H9 (cell line): ENCODE data around the gene ENPP7. TPM values are rescaled to one million over a fixed set of nuclear protein-coding genes. Genes with fewer than 3 reads are reported as not detected.

Source experiments
- DNase-seq: peaks from one replicate; pipeline ENCODE4 v3.0.0-alpha.2; 2017
- H2AFZ ChIP-seq: one replicate; pipeline ENCODE4 v1.6.1; 2013; ENCODE audit warnings: mild to moderate bottlenecking, low read length, control low read depth, moderate library complexity
- H2AK5ac ChIP-seq: 2 replicates; pipeline ENCODE4 v1.6.1; 2013; ENCODE audit warnings: low read length, control low read depth, mixed read lengths; ENCODE audit not compliant: insufficient read length
- H2BK120ac ChIP-seq: one replicate; pipeline ENCODE4 v1.6.1; 2013; ENCODE audit warnings: low read depth, mild to moderate bottlenecking, low read length, control low read depth, inconsistent platforms; ENCODE audit not compliant: poor library complexity, severe bottlenecking
- H2BK12ac ChIP-seq: 2 replicates; pipeline ENCODE4 v1.6.1; 2013; ENCODE audit warnings: low read length, control low read depth, mixed read lengths, low read depth; ENCODE audit not compliant: insufficient read length
- H2BK15ac ChIP-seq: 2 replicates; pipeline ENCODE4 v1.6.1; 2013; ENCODE audit warnings: low read depth, low read length, control low read depth
- H2BK20ac ChIP-seq: one replicate; pipeline ENCODE4 v1.6.1; 2013; ENCODE audit warnings: low read depth, mild to moderate bottlenecking, low read length, control low read depth, inconsistent platforms; ENCODE audit not compliant: poor library complexity, severe bottlenecking
- H2BK5ac ChIP-seq: 2 replicates; pipeline ENCODE4 v1.6.1; 2013; ENCODE audit warnings: low read length, control low read depth, mixed read lengths; ENCODE audit not compliant: insufficient read length
- H3K14ac ChIP-seq: 2 replicates; pipeline ENCODE4 v1.6.1; 2013; ENCODE audit warnings: low read length, control low read depth; ENCODE audit not compliant: insufficient read depth
- H3K18ac ChIP-seq: 2 replicates; pipeline ENCODE4 v1.6.1; 2013; ENCODE audit warnings: low read depth, mild to moderate bottlenecking, mixed read lengths, low read length, control low read depth; ENCODE audit not compliant: insufficient read length
- H3K23ac ChIP-seq: 2 replicates; pipeline ENCODE4 v1.6.1; 2013; ENCODE audit warnings: low read length, control low read depth, mixed read lengths, low read depth; ENCODE audit not compliant: insufficient read length
- H3K23me2 ChIP-seq: 2 replicates; pipeline ENCODE4 v1.6.1; 2013; ENCODE audit warnings: low read depth, mild to moderate bottlenecking, mixed read lengths, low read length, control low read depth; ENCODE audit not compliant: insufficient read length, poor library complexity, severe bottlenecking
- H3K27ac ChIP-seq: 2 replicates; pipeline ENCODE4 v1.5.1; 2013; ENCODE audit warnings: low read length, control low read depth, mixed read lengths, low read depth; ENCODE audit not compliant: insufficient read length
- H3K27me3 ChIP-seq: 2 replicates; pipeline ENCODE4 v1.6.1; 2013; ENCODE audit warnings: low read length, control low read depth, inconsistent platforms; ENCODE audit not compliant: insufficient read depth
- H3K4ac ChIP-seq: 2 replicates; pipeline ENCODE4 v1.6.1; 2013; ENCODE audit warnings: low read depth, mild to moderate bottlenecking, control low read depth, inconsistent platforms, low read length, moderate library complexity
- H3K4me1 ChIP-seq: 2 replicates; pipeline ENCODE4 v1.6.1; 2013; ENCODE audit warnings: low read length, control low read depth, inconsistent platforms; ENCODE audit not compliant: insufficient read depth
- H3K4me2 ChIP-seq: 2 replicates; pipeline ENCODE4 v1.6.1; 2013; ENCODE audit warnings: low read length, control low read depth, mixed read lengths; ENCODE audit not compliant: insufficient read length, insufficient read depth
- H3K56ac ChIP-seq: 2 replicates; pipeline ENCODE4 v1.6.1; 2013; ENCODE audit warnings: low read depth, mild to moderate bottlenecking, mixed read lengths, low read length, control low read depth; ENCODE audit not compliant: insufficient read length
- H3K79me1 ChIP-seq: 2 replicates; pipeline ENCODE4 v1.6.1; 2013; ENCODE audit warnings: low read depth, mild to moderate bottlenecking, moderate library complexity, low read length, control low read depth, inconsistent platforms; ENCODE audit not compliant: insufficient read depth, poor library complexity, severe bottlenecking
- H3K79me2 ChIP-seq: 2 replicates; pipeline ENCODE4 v1.6.1; 2013; ENCODE audit warnings: low read length, control low read depth, inconsistent platforms; ENCODE audit not compliant: insufficient read depth
- H3K9ac ChIP-seq: 2 replicates; pipeline ENCODE4 v1.6.1; 2013; ENCODE audit warnings: low read length, control low read depth, mixed read lengths; ENCODE audit not compliant: insufficient read length; ENCODE audit errors: extremely low read depth
- H3K9me3 ChIP-seq: one replicate; pipeline ENCODE4 v1.6.1; 2013; ENCODE audit warnings: low read depth, low read length, inconsistent platforms; ENCODE audit not compliant: control insufficient read depth
- H3T11ph ChIP-seq: one replicate; pipeline ENCODE4 v1.6.1; 2013; ENCODE audit warnings: mild to moderate bottlenecking, low read length, control low read depth, inconsistent platforms
- H4K20me1 ChIP-seq: one replicate; pipeline ENCODE4 v1.6.1; 2013; ENCODE audit not compliant: control insufficient read depth, insufficient read length, insufficient read depth
- H4K5ac ChIP-seq: 2 replicates; pipeline ENCODE4 v1.6.1; 2013; ENCODE audit warnings: low read depth, mild to moderate bottlenecking, mixed read lengths, low read length, control low read depth; ENCODE audit not compliant: insufficient read length
- H4K8ac ChIP-seq: replicated peaks from 2 replicates; pipeline ENCODE4 v1.6.1; 2013; ENCODE audit warnings: low read length, control low read depth, mixed read lengths, low read depth; ENCODE audit not compliant: insufficient read length
- H4K91ac ChIP-seq: 2 replicates; pipeline ENCODE4 v1.6.1; 2013; ENCODE audit warnings: low read depth, mild to moderate bottlenecking, moderate library complexity, mixed read lengths, low read length, control low read depth; ENCODE audit not compliant: insufficient read length
- H3K27ac Mint-ChIP-seq, 3 experiments: 2 replicates in 2 of 3; 3 replicates in 1 of 3; pipeline ENCODE4 v1.8.0; 2020 to 2021; ENCODE audit warnings: mixed read lengths in 3 of 3, mild to moderate bottlenecking in 1 of 3, moderate library complexity in 1 of 3
- H3K27me3 Mint-ChIP-seq: 2 replicates; pipeline ENCODE4 v1.8.0; 2021; ENCODE audit warnings: low read depth, mild to moderate bottlenecking, moderate library complexity, mixed read lengths
- H3K36me3 Mint-ChIP-seq, 3 experiments: 2 replicates in 2 of 3; 3 replicates in 1 of 3; pipeline ENCODE4 v1.8.0; 2020 to 2021; ENCODE audit warnings: low read depth in 3 of 3, mixed read lengths in 3 of 3; ENCODE audit not compliant: insufficient read depth in 1 of 3
- H3K4me1 Mint-ChIP-seq, 2 experiments: 2 replicates each; pipeline ENCODE4 v1.8.0; 2020; ENCODE audit warnings: mixed read lengths in 2 of 2
- H3K4me3 Mint-ChIP-seq, 2 experiments: 2 replicates in 1 of 2; 3 replicates in 1 of 2; pipeline ENCODE4 v1.8.0; 2020 to 2021; ENCODE audit warnings: mild to moderate bottlenecking in 2 of 2, mixed read lengths in 2 of 2, moderate library complexity in 1 of 2
- H3K9me3 Mint-ChIP-seq, 2 experiments: 2 replicates in 1 of 2; 3 replicates in 1 of 2; pipeline ENCODE4 v1.8.0; 2020; ENCODE audit warnings: mild to moderate bottlenecking in 2 of 2, mixed read lengths in 2 of 2, moderate library complexity in 1 of 2
- CTCF ChIP-seq: fragments of 200-600 bp; sonication (generic); conservative IDR thresholded peaks from 3 replicates; pipeline ENCODE4 v1.8.0; 2021; ENCODE audit warnings: antibody characterized with exemption, mild to moderate bottlenecking
- WGBS: extraction: QIAGEN DNeasy Blood & Tissue Kit; methylation state at CpG from one replicate; pipeline ENCODE4 v1.1.7; 2013; ENCODE audit warnings: missing lambda C conversion rate, low lambda C conversion rate, mixed read lengths; ENCODE audit not compliant: insufficient read length; ENCODE audit errors: extremely low coverage; 5-methylcytosine and 5-hydroxymethylcytosine counted together
- total RNA-seq: library from RNA; stranded (reverse); gene quantifications from 2 replicates; pipeline ENCODE4 v1.2.1, GENCODE V29; 2021

Gene ENPP7
- total RNA-seq, 1 experiment from 2014 or later = not detected

GRCh38 chr17:79777894-79778503, 47.3 kb downstream of the ENPP7 start, which contains the start of gene CBX2:
Gene CBX2 (plus strand): TSS chr17:79778148. CDS start chr17:79778236, 88 bp downstream.
- Histone ChIP-seq H2BK20ac (no peak within 1 kb of the TSS), H2BK120ac (peak within 1 kb of the TSS; percentile 42), H3K79me1 (peaks cover 3% of the 10 kb centered on the region), H3K4ac (no peak within 1 kb of the TSS; the same call in 1 of the 2 replicates), H4K91ac (no peak within 1 kb of the TSS), H3K4me1 (peaks cover 3% of the 10 kb centered on the region; the same call in 1 of the 2 replicates), H3K27ac (no peak within 1 kb of the TSS), H4K5ac (no peak within 1 kb of the TSS), H2AFZ (no peak within 1 kb of the TSS), H3K27me3 (no peaks in the 10 kb centered on the region), H3K56ac (no peak within 1 kb of the TSS), H3K18ac (peak within 1 kb of the TSS; percentile 75), H2BK12ac (no peak within 1 kb of the TSS), H4K8ac (no peak within 1 kb of the TSS), H3K4me2 (peak within 1 kb of the TSS; percentile 56), H3K9ac (peak within 1 kb of the TSS; percentile 68), H3K23me2 (peaks cover 14% of the 10 kb centered on the region), H2BK5ac (no peak within 1 kb of the TSS), H4K20me1 (no peaks in the 10 kb centered on the region), H2BK15ac (no peak within 1 kb of the TSS), H3K23ac (no peak within 1 kb of the TSS), H3K79me2 (0 out of 2 replicates have a peak, but pooled peaks cover 2% of the 10 kb centered on the region), H2AK5ac (no peak within 1 kb of the TSS), H3T11ph (no peak within 1 kb of the TSS), H3K14ac (peak within 1 kb of the TSS; percentile 96), H3K9me3 (no peaks in the 10 kb centered on the region)
- Mint-ChIP-seq H3K27ac (peak within 1 kb of the TSS; percentile 91 to 96 (median 93)), H3K4me3 (peak within 1 kb of the TSS; percentile 91 to 97), H3K36me3 (peaks cover 35 to 40% (median 36%) of the 10 kb centered on the region in 3 experiments), H3K4me1 (peaks cover 40 to 48% of the 10 kb centered on the region in 2 experiments), H3K27me3 (peaks cover 30% of the 10 kb centered on the region), H3K9me3 (no peaks in the 10 kb centered on the region)
- DNase-seq = peak; percentile 88
- TF ChIP-seq CTCF = 0 out of 3 replicates have a peak, but pooled peaks have one; percentile 10
- WGBS = no CpG with 5 or more reads among the region's 96 CpGs
